Stimulated activated CD8-positive, alpha-beta memory T cell treated with anti-CD3 and anti-CD28 coated beads, Interleukin-15, amount 100 ng/mL, for 24 hours (primary cell): ENCODE measurements around the gene WIPF2.
"Not testable (repeated sequence)": the region's sequence is repeated elsewhere in the genome, so short reads cannot be mapped to it uniquely, and the experiment has no call there.

ENCODE experiments used
- DNase-seq: peaks from one replicate; pipeline ENCODE4 v3.0.0-alpha.2; 2020; ENCODE audit warnings: low read depth

The WIPF2 gene

GRCh38 chr17:40295488-40296436 is 76.7 kb downstream of the WIPF2 start:
- DNase-seq, result no peak

- DNase-seq, result no peak
Measured at GRCh38 chr17:40297511-40297910, 78.4 kb downstream of the WIPF2 start.

DNA sequence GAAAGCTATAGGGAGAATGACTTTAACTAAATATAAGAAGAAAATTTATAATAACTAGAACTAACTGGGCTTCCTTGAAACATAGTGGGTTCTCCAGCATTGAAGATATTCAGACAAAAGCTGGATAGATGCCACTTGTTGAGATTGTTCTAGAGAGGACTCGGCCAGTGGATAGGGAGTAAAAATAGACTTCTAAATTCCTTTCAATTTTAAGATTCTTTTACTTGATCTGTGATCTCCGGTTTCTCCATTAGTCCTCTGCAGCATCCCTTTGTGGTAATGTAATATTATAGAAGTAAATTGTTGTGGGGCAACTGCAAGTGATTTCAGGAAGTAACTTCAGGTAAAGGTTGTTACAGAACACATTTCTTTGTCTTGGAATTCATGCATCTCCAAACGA is 79.6 kb downstream of the WIPF2 start:
- no peak for DNase-seq

GRCh38 chr17:40299159-40299757 is 80.2 kb downstream of the WIPF2 start:
- not testable (repeated sequence) for DNase-seq

- no peak for DNase-seq
Measured at GRCh38 chr17:40301315-40301714, 82.2 kb downstream of the WIPF2 start.

GRCh38 chr17:40303009-40303657 is 84.0 kb downstream of the WIPF2 start:
- DNase-seq, result no peak

GRCh38 chr17:40303708-40304551 is 84.8 kb downstream of the WIPF2 start:
- DNase-seq, result no peak

DNA sequence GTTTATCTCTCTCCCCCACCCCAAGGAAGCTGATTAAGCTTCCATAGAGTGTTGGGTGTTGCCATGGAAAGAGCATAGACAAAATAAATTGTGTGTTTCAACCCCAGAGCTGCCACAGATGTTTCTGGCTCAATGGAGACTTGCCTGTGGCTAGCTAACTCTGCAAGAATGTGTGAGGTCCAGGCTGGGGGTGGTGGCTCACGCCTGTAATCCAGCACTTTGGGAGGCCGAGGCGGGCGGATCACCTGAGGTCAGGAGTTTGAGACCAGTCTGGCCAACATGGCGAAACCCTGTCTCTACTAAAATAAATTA is 85.4 kb downstream of the WIPF2 start:
- not testable (repeated sequence) for DNase-seq

DNA sequence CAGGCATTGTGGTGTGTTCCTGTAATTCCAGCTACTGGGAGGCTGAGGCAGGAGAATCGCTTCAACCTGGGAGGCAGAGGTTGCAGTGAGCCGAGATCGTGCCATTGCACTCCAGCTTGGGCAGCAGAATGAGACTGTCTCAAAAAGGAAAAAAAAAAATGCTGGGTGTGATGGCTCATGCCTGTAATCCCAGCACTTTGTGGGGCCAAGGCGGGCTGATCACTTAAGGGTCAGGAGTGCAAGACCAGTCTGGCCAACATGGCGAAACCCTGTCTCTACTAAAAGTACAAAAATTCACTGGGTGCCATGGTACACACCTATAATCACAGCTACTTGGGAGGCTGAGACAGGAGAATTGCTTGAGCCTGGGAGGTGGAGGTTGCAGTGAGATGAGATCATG is 85.8 kb downstream of the WIPF2 start:
- not testable (repeated sequence) for DNase-seq

- DNase-seq, result no peak
Measured at GRCh38 chr17:40306395-40306794, 87.3 kb downstream of the WIPF2 start.

DNA sequence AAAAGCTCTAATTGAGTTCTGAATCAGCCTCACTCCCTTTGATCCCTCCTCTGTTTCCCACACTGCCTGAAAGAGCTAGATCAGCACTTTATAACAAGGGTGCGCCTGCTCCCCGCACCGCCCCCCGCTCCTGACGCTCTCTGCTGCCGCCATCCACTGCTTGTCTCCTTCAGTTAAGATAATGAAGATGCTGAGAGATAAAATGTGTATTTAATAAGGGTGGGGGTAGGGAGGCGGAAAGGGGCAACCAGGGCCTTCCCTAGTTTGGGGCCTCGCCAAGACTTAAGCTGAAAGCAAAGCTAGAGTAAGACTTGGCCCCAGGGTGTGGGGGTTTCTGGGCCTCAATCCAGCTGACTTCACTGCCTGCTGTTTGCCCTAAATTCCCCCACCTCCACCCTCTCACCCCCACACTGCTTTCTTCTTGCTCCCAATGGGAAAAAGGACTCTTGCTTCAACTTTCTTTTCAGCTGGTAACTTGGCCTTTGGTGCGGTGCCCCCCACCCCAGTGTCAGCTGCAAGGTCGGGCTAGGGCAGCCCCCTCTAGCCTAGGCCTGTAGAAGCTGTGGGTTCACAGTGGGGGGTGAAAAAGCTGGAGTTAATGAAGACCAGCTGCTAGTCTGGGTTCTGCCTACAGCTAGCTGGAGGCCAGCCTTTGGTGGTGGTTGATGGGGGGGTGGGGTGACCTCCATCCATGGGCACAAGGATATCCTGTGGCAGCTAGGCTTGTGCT is 88.1 kb downstream of the WIPF2 start:
- DNase-seq, result no peak

- no peak for DNase-seq
Measured at GRCh38 chr17:40307740-40308239, 88.7 kb downstream of the WIPF2 start.

DNA sequence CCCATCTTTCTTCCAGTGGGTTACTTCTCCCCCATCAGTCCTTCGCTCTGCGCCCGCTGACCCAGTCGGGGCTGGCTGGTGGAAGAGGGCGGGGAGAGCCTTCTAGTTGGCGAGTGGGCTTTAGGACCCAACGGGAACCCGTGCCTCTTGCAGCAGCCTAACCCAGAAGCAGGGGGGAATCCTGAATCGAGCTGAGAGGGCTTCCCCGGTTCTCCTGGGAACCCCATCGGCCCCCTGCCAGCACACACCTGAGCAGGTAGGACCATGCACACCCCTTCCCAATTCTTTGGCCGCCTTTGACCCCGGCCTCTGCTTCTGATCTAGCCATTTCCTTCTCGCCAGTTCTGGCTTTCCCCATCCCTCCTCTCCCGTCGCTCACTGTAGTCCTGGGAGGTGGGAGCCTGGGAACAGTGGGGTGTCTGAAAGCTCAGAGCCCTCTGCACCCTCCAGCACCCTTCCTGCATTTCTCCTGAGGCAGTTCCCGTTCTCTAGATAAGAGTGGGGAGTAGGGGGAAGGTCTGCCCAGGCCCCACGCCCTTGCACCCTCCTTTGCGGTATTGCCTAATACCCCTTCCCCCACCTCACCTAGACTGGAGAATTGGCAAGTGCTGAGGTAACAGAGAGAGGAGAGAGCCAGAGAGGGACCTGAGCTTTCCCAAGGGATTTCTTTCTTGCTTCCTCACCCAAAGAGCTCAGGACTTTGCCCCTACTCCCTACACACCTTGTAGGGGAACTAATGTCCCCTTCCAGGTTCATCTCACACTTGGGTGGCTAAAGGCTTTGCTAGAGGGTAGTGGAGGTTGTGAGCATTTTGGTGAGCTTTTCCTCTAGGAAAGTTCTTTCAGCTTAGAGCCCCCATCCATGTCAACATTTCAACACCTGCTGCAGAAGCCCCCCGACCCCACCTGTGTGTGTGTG is 90.2 kb downstream of the WIPF2 start, which contains the start of gene RARA:
Gene RARA (plus strand): TSS at position 150 of the 918 bp plus-strand sequence. CDS start 22,039 bp downstream, outside the sequence.
- DNase-seq, result no peak

- no peak for DNase-seq
Measured at GRCh38 chr17:40309949-40310510, 90.9 kb downstream of the WIPF2 start.

DNA sequence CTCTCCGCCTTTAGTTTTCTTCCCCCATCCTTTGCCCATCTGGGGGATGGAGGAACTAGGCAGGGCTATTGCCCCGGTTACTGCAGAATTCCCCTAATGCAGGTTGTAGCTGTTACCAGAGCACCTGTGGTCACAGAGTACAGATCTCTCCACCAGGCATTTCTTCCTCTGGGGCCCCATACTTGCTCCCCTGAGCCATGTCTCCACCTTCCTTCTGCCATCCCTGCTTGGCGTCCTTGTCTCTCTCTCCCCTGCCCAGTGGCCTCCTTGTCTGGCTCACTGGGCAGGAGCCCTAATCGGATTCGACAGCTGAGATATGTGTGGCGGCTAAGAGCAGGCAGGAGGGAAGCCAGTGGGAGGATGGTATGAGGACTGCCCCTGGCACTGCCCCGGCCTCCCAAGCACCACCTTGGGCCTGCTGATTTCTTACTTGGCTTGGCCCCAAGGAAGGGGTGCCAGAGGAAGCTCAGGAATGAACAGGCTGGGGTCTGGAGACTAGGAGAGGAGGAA is 91.8 kb downstream of the WIPF2 start:
- DNase-seq, result no peak

GRCh38 chr17:40311575-40311974 is 92.5 kb downstream of the WIPF2 start:
- no peak for DNase-seq

GRCh38 chr17:40312131-40312731 is 93.1 kb downstream of the WIPF2 start:
- DNase-seq, result no peak

DNA sequence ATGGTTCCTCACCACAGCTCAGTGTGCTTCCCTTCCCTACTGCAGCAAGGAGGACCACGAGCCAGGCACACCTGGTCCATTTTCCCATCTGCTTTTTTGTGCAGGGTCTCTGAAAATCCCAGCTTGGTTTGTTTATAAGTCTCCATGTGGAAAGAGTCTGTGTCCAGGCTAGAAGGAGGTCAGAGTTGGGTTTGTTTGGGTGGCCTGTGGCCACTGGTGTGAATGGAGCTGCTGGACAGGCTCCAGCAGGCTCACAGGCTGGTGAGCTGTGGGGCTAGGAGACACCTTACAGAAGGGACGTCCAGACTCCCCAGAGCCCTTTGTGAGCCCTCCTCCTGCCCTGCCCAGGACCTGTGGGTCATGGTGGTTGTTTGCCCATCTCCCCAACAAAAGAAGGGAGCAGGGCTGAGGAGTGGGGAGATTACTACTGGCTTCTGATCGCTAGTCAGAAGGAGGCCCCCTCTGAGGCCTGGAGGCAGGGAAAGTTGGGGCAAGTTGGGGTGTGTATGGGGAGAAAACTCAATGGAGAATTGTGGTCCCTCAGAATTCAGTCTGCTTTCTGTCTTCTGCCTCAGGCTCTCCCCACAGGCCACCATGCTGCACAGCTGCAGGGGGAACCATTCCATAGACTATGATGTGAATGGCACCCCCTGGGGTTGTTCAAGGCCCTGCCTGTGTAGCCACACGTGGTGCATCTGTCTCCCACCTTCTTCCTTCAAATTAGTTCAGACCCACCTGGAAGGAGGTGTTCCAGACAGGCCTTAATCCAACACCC is 94.0 kb downstream of the WIPF2 start:
- DNase-seq, result no peak
